ENCODE data around the gene ARCN1.

- TF ChIP-seq POLR2A (IDR thresholded peaks at IDR 0.05; ENCODE audit: low read depth, low read length) = no peak
- no peak for TF ChIP-seq POU2F2 (IDR thresholded peaks at IDR 0.05; ENCODE audit: low read depth, low read length)
These were observed 48.4 kb downstream of the ARCN1 start for GRCh38 chr11:118620529-118621070.
